ENCODE data around the gene FIZ1. TPM values are rescaled to one million over a fixed set of nuclear protein-coding genes. Genes with fewer than 3 reads are reported as not detected.
A peak's percentile ranks its signal among the peaks of the same experiment; 100 is the strongest.

Gene FIZ1
- total RNA-seq (2012; rRNA removed) (0.83 and 1.3 TPM in 2 replicates), polyA plus RNA-seq (2012; rRNA removed) (5.5 and 5.9 TPM in 2 replicates), Bru-seq, nascent RNA (percentile 62 among the genes with signal in this experiment), BruChase-seq, experiment 1, labeled RNA remaining after a 6-hour chase (percentile 55 among the genes with signal in this experiment), BruChase-seq, experiment 2, labeled RNA remaining after a 2-hour chase (percentile 51 among the genes with signal in this experiment)
- polyA plus RNA-seq (2012; cell fraction: cytosol; rRNA removed) = 3.6 and 5.0 TPM in 2 replicates
- polyA plus RNA-seq (2012; cell fraction: nucleus; rRNA removed; ENCODE audit: low replicate concordance) = 12.9 and 19.2 TPM in 2 replicates
- long read RNA-seq, full-length matches to known transcripts = 5 of 11 reads
- long read RNA-seq, partial matches to known transcripts = 0 of 11 reads
- long read RNA-seq, other reads (novel, unspliced or antisense) = 6 of 11 reads

- Histone ChIP-seq H3K27ac (ENCODE audit: insufficient read depth, low read length) (peak within 1 kb of the TSS; percentile 95), H3K36me3 (ENCODE audit: control insufficient read depth, insufficient read depth, low read length) (peaks cover 20% of the 10 kb centered on the region), H2BK15ac (ENCODE audit: low read depth, low read length) (peak within 1 kb of the TSS; percentile 100; the same call in 2 of the 3 replicates), H2AK9ac (replicated peaks; ENCODE audit: low read depth, low read length, poor library complexity) (peak within 1 kb of the TSS; percentile 100), H3K27me3 (ENCODE audit: control insufficient read depth, insufficient read depth, low read length) (no peaks in the 10 kb centered on the region), H2AFZ (replicated peaks; ENCODE audit: low read length, poor library complexity) (peak within 1 kb of the TSS; percentile 98), H2BK5ac (ENCODE audit: low read depth, low read length, poor library complexity, severe bottlenecking) (peak within 1 kb of the TSS; percentile 96), H3K23ac (ENCODE audit: low read depth, low read length) (peak within 1 kb of the TSS; percentile 100), H4K5ac (ENCODE audit: low read depth, low read length) (peak within 1 kb of the TSS; percentile 87), H3K9me3 (ENCODE audit: control insufficient read depth, insufficient read depth, low read length) (no peaks in the 10 kb centered on the region), H3K4me3 (ENCODE audit: insufficient read depth, low read depth, low read length) (peak within 1 kb of the TSS; percentile 56), H3K9me1 (ENCODE audit: insufficient read depth, low read length) (peaks cover 13% of the 10 kb centered on the region), H4K20me1 (ENCODE audit: insufficient read depth, low read length) (no peaks in the 10 kb centered on the region), H4K8ac (ENCODE audit: low read depth in 2 of 2, low read length in 2 of 2) (peak within 1 kb of the TSS; percentile 97 to 100), H2BK20ac (ENCODE audit: low read depth, low read length) (peak within 1 kb of the TSS; percentile 99), H4K91ac (ENCODE audit: insufficient read depth, low read depth, low read length) (peak within 1 kb of the TSS; percentile 99), H3K4me1 (ENCODE audit: control insufficient read depth, insufficient read depth, low read length) (peaks cover 4% of the 10 kb centered on the region; the same call in 1 of the 2 replicates), H3K9ac (ENCODE audit: low read depth, low read length) (peak within 1 kb of the TSS; percentile 95), H3K14ac (replicated peaks; ENCODE audit: low read depth, low read length) (peak within 1 kb of the TSS; percentile 100), H3K4me2 (ENCODE audit: low read depth, low read length) (peak within 1 kb of the TSS; percentile 69), H2BK120ac (ENCODE audit: low read depth, low read length) (peak within 1 kb of the TSS; percentile 99), H3K4ac (ENCODE audit: low read depth, low read length) (peak within 1 kb of the TSS; percentile 100), H3K56ac (ENCODE audit: extremely low read depth, insufficient read depth, low read length) (peak within 1 kb of the TSS; percentile 100), H3K18ac (ENCODE audit: low read depth, low read length) (peak within 1 kb of the TSS; percentile 86), H3K79me1 (ENCODE audit: low read depth in 1 of 2, low read length in 2 of 2) (peaks cover 19 to 36% of the 10 kb centered on the region in 2 experiments), H2AK5ac (ENCODE audit: low read depth, low read length) (peak within 1 kb of the TSS; percentile 99)
- WGBS, 2 experiments (ENCODE audit: extremely low coverage in 2 of 2, insufficient read length in 1 of 2) = 0% methylated on average over 9 of the region's 23 CpGs; no CpG with 5 or more reads in 1 of the 2 experiments
- peak; percentile 98 for DNase-seq
- BruUV-seq (replicated peaks) = no TSS peak
- ATAC-seq (ENCODE audit: low read depth) = peak; percentile 82
- ChIA-PET POLR2A (ENCODE audit: unreplicated experiment) (interaction anchor here (0.7 to 1.4 kb wide), 5 partner anchors 14 to 26 kb away, joined by 3 to 10 read pairs (median 4); partner anchors contain the start of gene ZNF579), CTCF (interaction anchor here (1.3 kb wide), 1 partner anchor 132 kb away, joined by 6 read pairs; no protein-coding TSS in a partner anchor)
- TF ChIP-seq CHD1 (IDR thresholded peaks at IDR 0.05; ENCODE audit: low read depth, low read length) (peak; percentile 81; the same call in 1 of the 2 replicates), MAFK (IDR thresholded peaks at IDR 0.05; ENCODE audit: low read depth, low read length) (no peak), MAZ (IDR thresholded peaks at IDR 0.05; ENCODE audit: borderline replicate concordance, low read depth, low read length) (peak; percentile 85), POLR2A (IDR thresholded peaks at IDR 0.05; ENCODE audit: low read depth, low read length) (peak; percentile 64)
- intact Hi-C loops (cut with micrococcal nuclease) (no loop called here), dilution Hi-C loops (cut with HindIII; ENCODE audit: low sequenced_read_pairs, unreplicated experiment) (no loop called here), in situ Hi-C loops (cut with MboI; ENCODE audit: low sequenced_read_pairs) (no loop called here)
Measured at GRCh38 chr19:55599468-55599841, at the start of gene FIZ1. FIZ1 (minus strand) TSS chr19:55599517; CDS start chr19:55597865, 1,652 bp downstream.
